GM12878 (cell line): ENCODE results near the gene CBR4. TPM values are rescaled to one million over a fixed set of nuclear protein-coding genes. Genes with fewer than 3 reads are reported as not detected.

Source experiments
- ATAC-seq: fragments of 200-7000 bp; cut with Tn5 transposase; 3 replicates; pipeline ENCODE4 v1.9.1; 2020; ENCODE audit warnings: mild to moderate bottlenecking, moderate library complexity
- BruUV-seq: library from RNA; stranded (reverse); fragments of 400-500 nt; replicated peaks from 2 replicates; lab custom pipeline; 2021; lab: Mats Ljungman, UMichigan
- CTCF ChIA-PET: fragments of 300-600 bp; sonication (Branson Sonifier 250); formaldehyde crosslinking; extraction: SDS; loops from one replicate; lab custom pipeline; 2021; ENCODE audit warnings: inconsistent platforms; lab: Yijun Ruan, JAX
- POLR2A ChIA-PET: fragments of 350-600 bp; formaldehyde crosslinking; extraction: SDS; loops from one replicate; lab custom pipeline; 2021; ENCODE audit warnings: inconsistent platforms; lab: Charles Lee
- RAD21 ChIA-PET: fragments of 300-600 bp; sonication (Branson Sonifier 250); formaldehyde crosslinking; loops from one replicate; lab custom pipeline; 2023; ENCODE audit warnings: antibody characterized with exemption; ENCODE audit not compliant: unreplicated experiment; lab: Charles Lee
- SMC1A ChIA-PET: fragments of 300-600 bp; sonication (Branson Sonifier 250); formaldehyde crosslinking; loops from one replicate; lab custom pipeline; 2023; ENCODE audit not compliant: unreplicated experiment, uncharacterized antibody; lab: Charles Lee
- DNase-seq: peaks from one replicate; pipeline ENCODE4 v3.0.0-alpha.2; 2011; ENCODE audit warnings: low read depth, low spot score
- FAIRE-seq: peaks from 3 replicates; lab custom pipeline; 2011; peaks lifted over from hg19 to GRCh38; lab: Jason Lieb, UNC
- H2AFZ ChIP-seq: 2 replicates; pipeline ENCODE4 v1.6.0; 2011; ENCODE audit warnings: low read depth, low read length, control low read depth; ENCODE audit not compliant: control insufficient read depth
- H3K27ac ChIP-seq: 2 replicates; pipeline ENCODE4 v1.5.1; 2011; ENCODE audit warnings: control low read depth; ENCODE audit not compliant: control insufficient read depth, insufficient read depth
- H3K27me3 ChIP-seq, 2 experiments: replicated peaks in 1 of 2; 2 replicates each; pipeline versions ENCODE4 v1.6.0 to v1.6.1; 2011; ENCODE audit warnings: low read length in 1 of 2; ENCODE audit not compliant: control insufficient read depth in 2 of 2, insufficient read depth in 2 of 2
- H3K36me3 ChIP-seq, 2 experiments: 2 replicates each; pipeline ENCODE4 v1.5.1; 2011; ENCODE audit warnings: low read length in 1 of 2; ENCODE audit not compliant: control insufficient read depth in 2 of 2, insufficient read depth in 2 of 2
- H3K4me1 ChIP-seq: 2 replicates; pipeline ENCODE4 v1.6.1; 2011; ENCODE audit warnings: mild to moderate bottlenecking, low read length, moderate library complexity, mixed read lengths; ENCODE audit not compliant: control insufficient read depth, insufficient read depth
- H3K4me2 ChIP-seq: 2 replicates; pipeline ENCODE4 v1.6.0; 2011; ENCODE audit warnings: control low read depth; ENCODE audit not compliant: control insufficient read depth, insufficient read depth
- H3K4me3 ChIP-seq: fragments of 200-600 bp; sonication (generic); 2 replicates; pipeline ENCODE4 v1.5.1; 2016
- H3K79me2 ChIP-seq: 2 replicates; pipeline ENCODE4 v1.6.0; 2011; ENCODE audit warnings: low read length; ENCODE audit not compliant: control insufficient read depth, insufficient read depth
- H3K9ac ChIP-seq: 2 replicates; pipeline ENCODE4 v1.8.0; 2011; ENCODE audit warnings: low read length, control low read depth, mixed read lengths; ENCODE audit not compliant: control insufficient read depth, insufficient read depth
- H3K9me3 ChIP-seq: replicated peaks from 3 replicates; pipeline ENCODE4 v1.5.1; 2011; ENCODE audit warnings: mild to moderate bottlenecking, low read length; ENCODE audit not compliant: control insufficient read depth, insufficient read depth
- H4K20me1 ChIP-seq: 2 replicates; pipeline ENCODE4 v1.6.0; 2011; ENCODE audit not compliant: control insufficient read depth, insufficient read depth
- IKZF1 ChIP-seq: fragments of 450-650 bp; conservative IDR thresholded peaks from 2 replicates; pipeline ENCODE4 v1.6.1; 2017; ENCODE audit warnings: antibody characterized with exemption, mild to moderate bottlenecking
- LARP7 ChIP-seq: fragments of 450-650 bp; IDR thresholded peaks from 2 replicates; pipeline ENCODE4 v1.6.1; 2017; ENCODE audit warnings: mild to moderate bottlenecking
- PKNOX1 ChIP-seq: fragments of 450-650 bp; IDR thresholded peaks from 2 replicates; pipeline ENCODE4 v1.6.1; 2016; ENCODE audit warnings: mild to moderate bottlenecking
- PML ChIP-seq: IDR thresholded peaks from 2 replicates; pipeline ENCODE4 v1.6.1; 2012; ENCODE audit warnings: low read length, inconsistent platforms
- TARDBP ChIP-seq: IDR thresholded peaks from 2 replicates; pipeline ENCODE4 v1.6.1; 2016; ENCODE audit warnings: borderline replicate concordance
- ZBTB11 ChIP-seq: fragments of 450-650 bp; formaldehyde crosslinking; IDR thresholded peaks from 2 replicates; pipeline ENCODE4 v1.5.0; 2022; ENCODE audit warnings: mild to moderate bottlenecking, missing genetic modification characterization
- ZNF24 ChIP-seq: fragments of 450-650 bp; IDR thresholded peaks from 2 replicates; pipeline ENCODE4 v1.6.1; 2017; ENCODE audit warnings: antibody characterized with exemption, mild to moderate bottlenecking
- WGBS: methylation state at CpG from one replicate; pipeline ENCODE4 v1.1.6; 2016; ENCODE audit warnings: low lambda C conversion rate; ENCODE audit not compliant: insufficient replicate concordance, insufficient coverage; ENCODE audit errors: missing lambda C conversion rate; 5-methylcytosine and 5-hydroxymethylcytosine counted together
- in situ Hi-C: fragments of 300-500 bp; cut with MboI; formaldehyde crosslinking; loops from 9 replicates; pipeline ENCODE4 v1.14.3; 2018; ENCODE audit warnings: mixed read lengths
- intact Hi-C: fragments of 100-400 bp; cut with micrococcal nuclease; formaldehyde crosslinking; loops from one replicate; pipeline ENCODE4 v1.14.2; 2022; ENCODE audit not compliant: unreplicated experiment
- polyA plus RNA-seq, 11 experiments: library from polyadenylated mRNA; depleted of rRNA in 4 of 11; unstranded in 6 of 11; stranded (reverse) in 5 of 11; fragments of >200 nt; fragmentation: Nextera tagmentation in 4 of 11; fragmentation: Illumina TruSeq in 1 of 11; extraction: Ambion mirVana in 4 of 11; extraction: Trizol in 1 of 11; gene quantifications; 1 replicate in 1 of 11; 2 replicates in 10 of 11; pipeline versions ENCODE4 v1.2.1 to v1.2.3, GENCODE V29; 2011 to 2016; ENCODE audit warnings: inconsistent platforms in 2 of 11, missing spikeins in 2 of 11, low read depth in 1 of 11
- total RNA-seq, 4 experiments: library from RNA; depleted of rRNA in 3 of 4; stranded (reverse); fragments of >200 nt in 3 of 4; fragmentation: Illumina TruSeq in 1 of 4; extraction: Trizol in 1 of 4; gene quantifications; 2 replicates each; pipeline versions ENCODE4 v1.2.1 to v1.2.3, GENCODE V29; 2013 to 2021

The CBR4 gene
- total and polyA plus RNA-seq, 10 of the 15 experiments (the other 5 are each of a cell fraction or from before 2014, with no cell fraction given) = 17.3 to 38.8 (median 24.8) TPM

DNA sequence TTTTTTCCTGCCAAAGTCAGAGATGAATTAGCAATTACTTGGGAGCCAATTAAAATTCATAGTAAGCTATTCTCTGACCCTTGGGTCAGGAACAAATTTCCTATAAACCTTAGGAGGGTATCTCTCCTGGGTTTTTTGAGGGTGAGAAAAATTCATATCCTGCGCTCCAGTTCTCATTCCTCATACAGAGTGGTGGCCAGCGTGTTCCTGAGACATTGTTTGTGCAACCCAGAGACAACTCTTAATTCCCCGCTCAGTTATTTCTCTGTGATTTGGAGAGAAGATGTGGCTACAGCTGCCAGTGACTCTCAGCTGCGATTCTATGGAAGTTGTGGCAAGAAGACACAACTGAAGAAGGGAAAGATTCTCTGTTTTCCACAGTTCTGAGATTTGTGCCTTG, 37.9 kb upstream of the CBR4 start:
- intact Hi-C loops = no loop called here
- H3K27ac ChIP-seq = no peak overlapping the region
- no peaks in the 10 kb centered on the region for H3K4me1 ChIP-seq
- no peaks in the 10 kb centered on the region for H3K27me3 ChIP-seq
- ChIA-PET CTCF (interaction anchor here (1.0 to 2.3 kb wide), 3 partner anchors 8 to 23 kb away, joined by 3 to 7 read pairs (median 3); no protein-coding TSS in a partner anchor), RAD21 (interaction anchor here (1.7 kb wide), 1 partner anchor 38 kb away, joined by 7 read pairs; the partner anchor contains the start of gene CBR4), SMC1A (interaction anchor here (0.9 to 1.5 kb wide), 2 partner anchors 17 to 126 kb away, joined by 3 read pairs; no protein-coding TSS in a partner anchor), POLR2A (interaction anchor here (0.7 kb wide), 1 partner anchor 577 kb away, joined by 3 read pairs; no protein-coding TSS in a partner anchor)
- no peaks in the 10 kb centered on the region for H3K79me2 ChIP-seq
- no peak overlapping the region for H2AFZ ChIP-seq
- in situ Hi-C loops = no loop called here
- WGBS = 70% methylated on average over 4 of the region's 4 CpGs
- DNase-seq = no peak
- H3K4me3 ChIP-seq = no peak overlapping the region
- no peaks in the 10 kb centered on the region for H3K36me3 ChIP-seq
- no peaks in the 10 kb centered on the region for H3K9me3 ChIP-seq
- no peak overlapping the region for H3K9ac ChIP-seq
- no peaks in the 10 kb centered on the region for H4K20me1 ChIP-seq
- no peak for FAIRE-seq
- BruUV-seq = no TSS peak
- no peak for ATAC-seq
- no peak for TF ChIP-seq TARDBP
- no peak for TF ChIP-seq ZBTB11
- no peak for TF ChIP-seq PML
- TF ChIP-seq LARP7 = no peak
- no peak for TF ChIP-seq PKNOX1
- no peak for TF ChIP-seq ZNF24
- no peak for TF ChIP-seq IKZF1
- no peak overlapping the region for H3K4me2 ChIP-seq
